ENCODE measurements around the gene DBP. TPM values are rescaled to one million over a fixed set of nuclear protein-coding genes. Genes with fewer than 3 reads are reported as not detected.

DBP gene
- polyA plus RNA-seq, 2 of the 4 experiments (the other 2 are of a cell fraction), result 2.5 to 3.8 TPM

- peaks cover 18% of the 10 kb centered on the region; the same call in 2 of the 3 replicates for H3K4me1 ChIP-seq
- ATAC-seq (peak; percentile 65 to 83), DNase-seq (ENCODE audit: low read depth in 1 of 2, low spot score in 1 of 2) (peak; percentile 86 to 88), FAIRE-seq (no peak)
- ChIA-PET CTCF (interaction anchor here (0.5 to 3.5 kb wide), 45 partner anchors 9 to 349 kb away, joined by 3 to 39 read pairs (median 5); partner anchors contain the start of genes FUT1, HSD17B14, IZUMO1 and KDELR1), POLR2A (interaction anchor here (0.5 to 3.1 kb wide), 9 partner anchors 10 to 316 kb away, joined by 3 to 15 read pairs (median 5); partner anchors contain the start of genes PPP1R15A, RPL18 and SPHK2)
- peak overlapping the region; percentile 87 to 88 for H3K27ac ChIP-seq
- WGBS (ENCODE audit: missing lambda C conversion rate), result 4% methylated on average over 18 of the region's 25 CpGs
- H3K4me3 ChIP-seq, result peak overlapping the region; percentile 54
- TF ChIP-seq MAZ (IDR thresholded peaks at IDR 0.05; ENCODE audit: borderline replicate concordance, low read depth, low read length), result no peak
- TF ChIP-seq TFCP2L1 (CRISPR knock-in tag; IDR thresholded peaks at IDR 0.05), result no peak
- no peak for TF ChIP-seq CBX2 (IDR thresholded peaks at IDR 0.05; ENCODE audit: borderline replicate concordance, low read depth)
- peak in 1 of 2 experiments; percentile 25; a peak in 1 of 5 replicates for TF ChIP-seq JUN (IDR thresholded peaks at IDR 0.05)
- TF ChIP-seq GATA3 (IDR thresholded peaks at IDR 0.05; ENCODE audit: borderline replicate concordance), result no peak
- TF ChIP-seq ZSCAN20 (CRISPR knock-in tag; IDR thresholded peaks at IDR 0.05), result no peak
- TF ChIP-seq POLR2A (IDR thresholded peaks at IDR 0.05; ENCODE audit: low read length), result no peak
- TF ChIP-seq MAFK (IDR thresholded peaks at IDR 0.05; ENCODE audit: partially characterized antibody), result no peak
- no peak for TF ChIP-seq RAD21 (conservative IDR thresholded peaks at IDR 0.05 in 1 of 2, IDR thresholded peaks at IDR 0.05 in 1 of 2)
- TF ChIP-seq CBX8 (IDR thresholded peaks at IDR 0.05), result no peak
- no peak for TF ChIP-seq HEYL (CRISPR knock-in tag; IDR thresholded peaks at IDR 0.05)
- TF ChIP-seq HOXA7 (CRISPR knock-in tag; IDR thresholded peaks at IDR 0.05), result no peak
- no peak for TF ChIP-seq RARB (CRISPR knock-in tag; IDR thresholded peaks at IDR 0.05)
- TF ChIP-seq EP300 (IDR thresholded peaks at IDR 0.05), result no peak
- no peak for TF ChIP-seq HDAC2 (IDR thresholded peaks at IDR 0.05)
- TF ChIP-seq, protein P1, sequence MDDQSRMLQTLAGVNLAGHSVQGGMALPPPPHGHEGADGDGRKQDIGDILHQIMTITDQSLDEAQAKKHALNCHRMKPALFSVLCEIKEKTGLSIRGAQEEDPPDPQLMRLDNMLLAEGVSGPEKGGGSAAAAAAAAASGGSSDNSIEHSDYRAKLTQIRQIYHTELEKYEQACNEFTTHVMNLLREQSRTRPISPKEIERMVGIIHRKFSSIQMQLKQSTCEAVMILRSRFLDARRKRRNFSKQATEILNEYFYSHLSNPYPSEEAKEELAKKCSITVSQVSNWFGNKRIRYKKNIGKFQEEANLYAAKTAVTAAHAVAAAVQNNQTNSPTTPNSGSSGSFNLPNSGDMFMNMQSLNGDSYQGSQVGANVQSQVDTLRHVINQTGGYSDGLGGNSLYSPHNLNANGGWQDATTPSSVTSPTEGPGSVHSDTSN (IDR thresholded peaks at IDR 0.05), result 0 out of 2 replicates have a peak, but pooled peaks have one; percentile 44
- TF ChIP-seq FOSB (CRISPR knock-in tag; IDR thresholded peaks at IDR 0.05), result no peak
- TF ChIP-seq, protein P2, sequence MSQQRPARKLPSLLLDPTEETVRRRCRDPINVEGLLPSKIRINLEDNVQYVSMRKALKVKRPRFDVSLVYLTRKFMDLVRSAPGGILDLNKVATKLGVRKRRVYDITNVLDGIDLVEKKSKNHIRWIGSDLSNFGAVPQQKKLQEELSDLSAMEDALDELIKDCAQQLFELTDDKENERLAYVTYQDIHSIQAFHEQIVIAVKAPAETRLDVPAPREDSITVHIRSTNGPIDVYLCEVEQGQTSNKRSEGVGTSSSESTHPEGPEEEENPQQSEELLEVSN (IDR thresholded peaks at IDR 0.05; ENCODE audit: borderline replicate concordance, low read depth), result no peak
- 0 out of 2 replicates have a peak, but pooled peaks have one; percentile 54 for TF ChIP-seq FOXS1 (CRISPR knock-in tag; IDR thresholded peaks at IDR 0.05)
- no peak for TF ChIP-seq SMC3 (IDR thresholded peaks at IDR 0.05)
- TF ChIP-seq RCOR1 (IDR thresholded peaks at IDR 0.05; ENCODE audit: low read depth, low read length), result no peak
- TF ChIP-seq RNF2 (IDR thresholded peaks at IDR 0.05; ENCODE audit: borderline replicate concordance, low read depth), result no peak
- TF ChIP-seq ESRRA (IDR thresholded peaks at IDR 0.05; ENCODE audit: borderline replicate concordance, low read length), result no peak
- peak overlapping the region; percentile 94 for H3K4me2 ChIP-seq
- H3K9me3 ChIP-seq, result no peaks in the 10 kb centered on the region
Observed at GRCh38 chr19:48644839-48645619, 7.8 kb upstream of the DBP start.

DNA sequence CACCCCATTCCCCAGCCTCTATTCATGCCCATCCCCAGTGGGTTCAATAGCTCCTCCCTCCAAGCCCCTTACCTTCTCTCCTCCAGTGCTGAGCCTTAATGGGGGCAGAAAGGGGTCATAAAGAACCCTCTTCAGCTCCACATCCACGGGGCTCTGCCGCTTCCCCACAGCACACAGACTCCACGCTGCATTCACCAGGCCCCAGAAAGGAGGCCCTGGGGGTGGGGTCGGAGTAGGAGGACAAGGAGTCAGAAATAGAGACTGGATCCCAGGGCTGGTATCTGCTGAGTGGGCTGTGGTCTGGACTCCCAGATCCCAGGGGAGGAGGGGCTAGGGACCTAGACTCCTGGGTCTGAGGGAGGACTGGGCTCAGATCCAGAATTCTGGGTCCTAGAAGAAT, 7.2 kb upstream of the DBP start:
- Histone ChIP-seq H3K27ac (0 out of 6 replicates have a peak overlapping the region, but pooled peaks of 1 of the 2 experiments have one; percentile 3), H3K4me3 (no peak overlapping the region), H3K9me3 (no peaks in the 10 kb centered on the region), H3K4me2 (peak overlapping the region; percentile 94), H3K4me1 (peaks cover 18% of the 10 kb centered on the region; the same call in 2 of the 3 replicates)
- TF ChIP-seq KDM5A (IDR thresholded peaks at IDR 0.05) (no peak), ATOH8 (CRISPR knock-in tag; IDR thresholded peaks at IDR 0.05; ENCODE audit: low read depth) (no peak), NPAS2 (CRISPR knock-in tag; IDR thresholded peaks at IDR 0.05; ENCODE audit: borderline replicate concordance) (no peak), CHD4 (IDR thresholded peaks at IDR 0.05; ENCODE audit: borderline replicate concordance) (no peak), HMGXB4 (CRISPR knock-in tag; IDR thresholded peaks at IDR 0.05; ENCODE audit: borderline replicate concordance) (no peak)
- DNase-seq (ENCODE audit: low read depth in 1 of 2, low spot score in 1 of 2), result no peak
- no peak for FAIRE-seq
- ATAC-seq, result no peak
- WGBS (ENCODE audit: missing lambda C conversion rate), result 86% methylated on average over 4 of the region's 4 CpGs
- ChIA-PET CTCF (interaction anchor here (1.0 to 3.5 kb wide), 8 partner anchors 12 to 197 kb away, joined by 3 to 31 read pairs (median 14); partner anchors contain the start of gene HSD17B14), POLR2A (interaction anchor here (0.5 to 3.1 kb wide), 4 partner anchors 10 to 138 kb away, joined by 3 to 15 read pairs (median 7); partner anchors contain the start of genes RPL18 and SPHK2)

Data from A549 (cell line).